Measurements from ENCODE around the gene SIDT2.

The SIDT2 gene

GRCh38 chr11:117220568-117220967, 42.0 kb downstream of the SIDT2 start:
- no peak for DNase-seq (ENCODE audit: low read depth in 2 of 3, low spot score in 1 of 3)

- DNase-seq (ENCODE audit: low read depth in 2 of 3, low spot score in 1 of 3) = no peak
These were observed 42.6 kb downstream of the SIDT2 start for GRCh38 chr11:117220999-117221774.

DNA sequence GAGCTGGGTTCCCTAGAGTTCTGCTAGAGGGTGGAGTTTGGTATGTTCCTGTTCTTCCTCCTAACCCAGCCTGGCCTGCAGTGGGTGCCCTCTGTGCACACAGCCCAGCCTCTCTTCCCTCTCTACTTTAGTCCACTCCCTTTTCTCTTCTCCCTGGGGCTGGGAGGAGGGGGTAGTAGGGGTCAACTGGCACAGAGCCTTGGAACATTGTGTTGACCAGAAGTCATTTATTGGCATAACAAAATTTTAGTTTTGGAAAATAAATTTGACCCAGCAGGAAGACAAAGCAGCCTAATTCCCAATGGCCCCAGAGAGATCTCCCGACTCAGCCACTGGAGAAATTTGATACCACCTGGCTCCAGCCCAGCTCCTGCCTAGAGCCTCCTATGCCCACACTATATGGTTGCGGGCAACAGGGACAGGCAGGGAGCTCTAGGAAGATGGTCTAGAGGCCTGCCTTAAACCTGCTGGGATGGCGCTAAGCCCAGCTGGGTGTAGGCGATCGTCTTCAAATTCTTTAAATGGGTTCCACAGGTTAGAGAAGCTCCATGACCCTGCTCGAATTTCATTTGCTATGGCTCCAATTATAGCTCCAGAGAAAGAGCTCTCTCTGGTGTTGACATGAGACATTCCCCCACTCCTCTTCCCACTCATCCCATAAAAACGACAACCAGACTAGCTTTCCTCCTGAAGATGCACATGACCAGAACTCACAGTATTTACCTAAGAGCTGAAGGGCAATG, 43.4 kb downstream of the SIDT2 start:
- no peak for DNase-seq (ENCODE audit: low read depth in 2 of 3, low spot score in 1 of 3)

- DNase-seq (ENCODE audit: low read depth in 2 of 3, low spot score in 1 of 3) = no peak
These were observed 44.6 kb downstream of the SIDT2 start for GRCh38 chr11:117222991-117223740.

DNA sequence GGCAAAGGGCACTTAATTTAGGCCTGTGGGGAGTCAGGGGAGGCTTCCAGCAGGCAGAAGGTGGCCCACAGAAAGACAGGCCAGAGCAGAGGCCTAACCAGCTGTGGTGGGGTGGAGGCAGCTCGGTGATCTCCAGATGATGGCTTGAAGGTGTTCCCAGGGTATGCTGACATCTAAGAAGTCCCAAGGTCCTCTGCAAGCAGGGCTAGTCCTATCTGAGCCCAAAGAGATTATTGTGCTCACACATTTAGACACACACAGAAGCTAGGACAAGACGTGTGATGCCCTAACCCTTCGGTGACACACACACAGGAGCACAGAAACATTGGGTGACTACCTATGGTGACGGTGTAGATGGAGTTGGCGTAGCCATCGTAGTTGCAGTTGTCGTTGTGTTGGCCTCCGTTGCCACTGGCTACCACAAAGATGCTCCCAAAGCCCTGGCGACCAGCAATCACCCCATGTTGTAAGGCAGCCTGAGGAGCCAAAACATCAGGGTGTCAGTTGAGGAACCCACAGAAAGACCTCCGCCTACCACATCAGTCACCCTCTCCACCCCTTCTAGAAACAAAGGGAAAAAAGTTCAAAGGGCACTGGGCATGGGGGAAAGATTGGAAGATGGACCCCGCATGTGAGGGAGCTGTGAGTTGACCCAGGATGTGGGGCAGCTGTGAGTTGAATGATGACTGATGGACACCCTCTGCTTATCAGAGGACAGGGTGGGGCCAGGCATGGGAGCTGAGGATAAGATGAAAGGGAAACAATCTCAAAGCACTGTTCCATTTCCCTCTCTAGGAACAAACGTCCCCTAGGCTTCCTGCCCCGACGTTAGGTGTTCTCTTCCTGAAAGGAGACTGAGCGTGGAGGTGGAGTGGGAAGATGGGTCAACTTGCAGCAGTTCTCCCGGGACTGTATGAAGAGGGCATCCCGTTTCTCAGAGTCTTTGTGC, 45.5 kb downstream of the SIDT2 start:
- no peak for DNase-seq (ENCODE audit: low read depth in 2 of 3, low spot score in 1 of 3)

GRCh38 chr11:117225553-117226170, 47.1 kb downstream of the SIDT2 start:
- no peak for DNase-seq (ENCODE audit: low read depth in 2 of 3, low spot score in 1 of 3)

- DNase-seq (ENCODE audit: low read depth in 2 of 3, low spot score in 1 of 3) = peak in 1 of 3 donors; percentile 38
These were observed 48.1 kb downstream of the SIDT2 start for GRCh38 chr11:117226388-117227385.

DNA sequence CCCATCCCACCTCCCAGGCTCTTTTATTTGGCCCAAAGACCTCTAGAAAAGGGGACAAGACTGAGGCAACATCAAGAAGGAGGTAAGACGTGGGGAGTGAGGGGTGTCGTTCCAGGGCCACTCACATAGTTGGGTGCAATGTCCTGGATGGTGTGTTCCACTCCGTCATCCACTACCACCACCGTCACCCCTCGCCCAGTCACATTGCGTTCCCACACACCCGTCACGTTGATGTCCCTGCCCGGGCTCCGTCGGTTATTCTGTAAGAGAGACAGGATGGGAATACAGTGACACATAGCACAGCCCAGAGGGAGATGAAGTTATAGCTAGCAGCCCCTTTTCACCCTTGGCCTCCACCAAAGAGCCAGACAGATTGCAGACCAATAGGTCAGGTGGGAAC, 49.5 kb downstream of the SIDT2 start:
- DNase-seq (ENCODE audit: low read depth in 2 of 3, low spot score in 1 of 3) = no peak

DNA sequence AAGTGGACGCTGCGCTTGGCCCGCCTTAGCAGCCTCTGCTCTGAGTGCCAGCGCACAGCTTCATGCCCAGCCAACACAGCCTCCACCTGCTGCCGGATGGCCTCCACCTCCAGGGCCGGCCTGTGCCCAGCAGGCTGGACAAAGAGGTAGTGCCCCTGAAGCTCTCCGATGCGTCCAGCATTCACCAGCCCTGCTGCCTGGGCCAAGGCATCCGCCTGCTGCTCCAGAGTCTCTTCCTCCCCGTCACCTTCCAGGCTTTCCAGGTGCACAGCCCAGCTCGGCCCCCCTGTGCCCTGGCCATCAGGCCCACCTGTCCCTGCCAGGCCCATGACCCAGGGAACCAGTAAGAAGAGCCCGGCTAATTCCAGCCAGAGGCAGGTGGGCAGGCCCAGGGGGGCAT, 50.9 kb downstream of the SIDT2 start:
- no peak for DNase-seq (ENCODE audit: low read depth in 2 of 3, low spot score in 1 of 3)

GRCh38 chr11:117229931-117230285, 51.4 kb downstream of the SIDT2 start:
- DNase-seq (ENCODE audit: low read depth in 2 of 3, low spot score in 1 of 3) = no peak

DNA sequence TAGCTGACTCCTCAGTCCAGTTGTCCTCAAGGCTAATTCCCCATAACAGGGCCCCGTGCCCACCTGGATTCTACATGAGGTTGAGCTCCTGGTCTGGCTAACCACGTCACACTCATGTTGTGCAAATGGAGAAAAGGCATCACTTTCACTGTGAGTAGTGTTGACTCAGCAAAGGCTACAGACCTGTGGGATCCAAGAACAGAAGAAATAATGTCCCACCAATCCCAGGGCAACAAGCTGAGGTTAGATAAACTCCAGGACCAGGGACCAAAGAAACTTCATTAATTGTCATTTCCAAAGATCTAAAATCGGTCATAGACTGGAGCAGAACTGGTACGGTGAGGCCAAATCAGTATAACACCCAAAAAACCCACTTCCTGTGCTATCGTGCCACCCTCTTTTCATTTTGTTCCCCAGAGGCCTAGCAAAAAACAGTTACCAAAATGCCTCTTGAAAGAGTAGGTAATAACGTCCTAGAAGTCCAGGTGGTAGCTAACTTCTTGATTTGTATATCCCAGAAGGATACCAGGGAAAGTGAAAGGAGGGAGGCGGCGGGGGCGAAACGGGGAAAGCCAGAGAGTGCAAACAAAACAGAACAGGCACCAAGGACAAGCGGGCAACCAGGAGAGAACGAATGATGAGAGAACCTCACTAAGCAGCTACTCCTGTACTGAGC, 51.9 kb downstream of the SIDT2 start:
- peak; percentile 34 to 63 (median 46) for DNase-seq (ENCODE audit: low read depth in 2 of 3, low spot score in 1 of 3)

- DNase-seq (ENCODE audit: low read depth in 2 of 3, low spot score in 1 of 3) = no peak
These were observed 52.7 kb downstream of the SIDT2 start for GRCh38 chr11:117230999-117231841.

DNA sequence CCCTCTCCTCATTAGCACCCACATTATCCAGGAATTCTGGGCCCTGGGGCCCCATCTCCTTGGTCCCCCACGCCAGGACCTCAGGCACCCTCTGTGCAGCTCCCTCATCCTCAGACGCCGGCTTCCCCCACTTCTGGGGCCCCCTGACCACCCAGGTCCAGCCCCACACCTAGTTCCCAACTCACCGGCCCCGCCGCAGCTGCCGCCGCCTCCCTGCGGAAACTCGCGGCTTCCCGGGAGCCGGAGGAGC, 53.2 kb downstream of the SIDT2 start, which contains the start of gene PCSK7:
TSS of gene PCSK7 (minus strand) at position 232 of the 250 bp plus-strand sequence. CDS start 2,229 bp downstream, outside the sequence.
- peak in 2 of 3 donors; percentile 35 to 65 for DNase-seq (ENCODE audit: low read depth in 2 of 3, low spot score in 1 of 3)

DNA sequence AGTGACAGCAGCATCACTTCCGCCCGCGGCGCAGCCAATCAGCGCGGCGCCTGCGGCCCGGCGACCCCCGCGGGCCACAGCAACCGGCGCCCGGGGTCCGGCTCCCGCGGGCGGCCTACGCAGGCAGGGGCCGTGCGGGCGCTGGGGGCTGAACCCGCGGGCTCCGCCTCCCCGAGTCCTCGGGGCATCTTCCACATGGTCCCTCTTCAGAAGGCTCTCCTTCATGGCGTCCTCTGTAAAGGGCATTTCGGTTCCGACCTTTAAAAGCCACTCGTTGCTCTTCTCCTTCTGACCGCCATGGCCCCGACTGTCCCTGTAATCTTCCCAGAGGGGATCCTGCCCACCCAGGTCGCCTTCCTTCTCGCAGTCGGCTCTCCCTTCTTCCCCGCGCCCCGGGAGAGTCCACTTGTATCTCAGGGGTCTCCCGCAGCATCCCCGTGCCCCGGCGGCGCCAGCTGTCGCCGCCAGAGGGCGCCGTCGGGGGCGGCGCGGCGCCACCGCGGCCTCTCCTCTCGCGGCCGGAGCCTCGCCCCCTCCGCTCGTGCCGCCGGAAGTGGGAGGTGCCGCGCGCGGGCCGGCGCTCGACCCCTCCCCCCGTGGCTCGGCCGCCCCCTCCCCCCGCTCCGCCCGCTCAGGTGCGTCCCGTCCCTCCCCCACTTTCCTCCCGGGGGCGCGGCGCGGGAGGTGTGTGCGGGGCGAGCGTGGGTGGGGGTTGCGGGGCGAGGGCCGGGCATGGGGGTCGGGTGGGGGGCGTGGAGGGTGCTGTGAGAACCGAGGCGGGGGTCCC, 53.7 kb downstream of the SIDT2 start, which contains the start of gene RNF214:
TSS of gene RNF214 (plus strand) at position 580 of the 787 bp plus-strand sequence. CDS start 1,602 bp downstream, outside the sequence.
- DNase-seq (ENCODE audit: low read depth in 2 of 3, low spot score in 1 of 3) = peak; percentile 48 to 71 (median 62)

DNA sequence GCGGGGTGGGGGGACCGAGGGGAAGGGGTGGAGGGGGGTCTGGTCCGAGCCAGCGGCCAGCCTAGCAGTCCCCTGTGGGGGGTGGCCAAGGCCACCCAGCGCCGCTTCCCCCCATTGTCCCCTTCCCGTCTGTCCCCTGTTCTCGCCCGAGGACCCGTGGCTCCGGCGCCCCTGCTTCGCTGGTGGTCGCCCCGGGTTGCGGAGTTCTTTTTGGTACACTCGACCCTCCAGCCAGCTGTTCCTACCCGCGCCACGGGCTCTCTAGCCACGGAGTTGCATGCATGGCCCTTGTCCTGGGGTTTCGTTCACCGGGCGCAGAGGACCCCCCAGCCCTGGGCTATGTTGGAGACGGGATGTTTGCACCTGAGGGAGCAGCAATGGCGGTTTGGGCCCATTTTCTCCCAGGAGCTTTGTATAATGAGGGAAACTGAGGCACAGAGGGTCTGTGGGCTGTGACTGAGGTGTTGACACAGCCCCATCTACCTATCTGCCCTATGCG, 54.4 kb downstream of the SIDT2 start:
- DNase-seq (ENCODE audit: low read depth in 2 of 3, low spot score in 1 of 3) = no peak

DNA sequence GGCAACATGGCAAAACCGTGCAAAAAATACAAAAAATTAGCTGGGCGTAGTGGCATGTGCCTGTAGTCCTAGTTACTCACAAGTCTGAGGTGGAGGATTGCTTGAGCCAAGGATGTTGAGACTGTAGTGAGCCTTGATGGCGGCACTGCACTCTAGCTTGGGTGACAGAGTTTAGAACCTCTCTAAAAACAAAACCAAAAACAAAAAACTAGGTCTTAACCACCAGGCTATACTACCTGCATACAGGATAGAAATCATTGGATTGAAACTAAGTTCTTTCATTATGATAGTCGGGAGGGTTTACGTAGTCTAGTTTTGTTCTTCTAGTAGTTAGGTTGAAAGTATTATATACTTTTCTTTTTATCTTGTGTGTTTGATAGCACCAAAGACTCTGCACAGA, 59.7 kb downstream of the SIDT2 start:
- DNase-seq (ENCODE audit: low read depth in 2 of 3, low spot score in 1 of 3) = no peak

DNA sequence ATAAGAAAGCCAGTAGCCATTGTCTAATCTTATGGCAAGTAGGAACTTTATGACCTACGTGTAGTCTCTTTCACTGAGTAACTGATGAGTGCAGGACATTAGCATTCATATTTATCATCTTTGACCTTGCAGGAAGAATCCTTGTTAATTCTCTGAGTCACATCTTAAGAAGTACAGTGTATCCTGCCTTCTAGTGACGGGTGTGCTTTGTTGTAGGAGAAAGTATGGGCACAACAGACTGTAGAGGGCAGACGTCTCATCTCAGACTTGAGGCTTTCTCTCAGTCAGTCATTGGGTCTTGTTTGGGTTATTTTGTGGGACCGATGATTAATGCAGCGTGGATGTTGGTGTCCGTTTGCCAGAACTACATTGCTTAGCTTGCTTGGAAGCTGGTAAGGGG, 60.8 kb downstream of the SIDT2 start:
- DNase-seq (ENCODE audit: low read depth in 2 of 3, low spot score in 1 of 3) = no peak
